ENCODE measurements around the gene ALPL. TPM values are rescaled to one million over a fixed set of nuclear protein-coding genes. Genes with fewer than 3 reads are reported as not detected.

Gene ALPL
- total RNA-seq, 1 donor from 2014 or later: 10.0 TPM

DNA sequence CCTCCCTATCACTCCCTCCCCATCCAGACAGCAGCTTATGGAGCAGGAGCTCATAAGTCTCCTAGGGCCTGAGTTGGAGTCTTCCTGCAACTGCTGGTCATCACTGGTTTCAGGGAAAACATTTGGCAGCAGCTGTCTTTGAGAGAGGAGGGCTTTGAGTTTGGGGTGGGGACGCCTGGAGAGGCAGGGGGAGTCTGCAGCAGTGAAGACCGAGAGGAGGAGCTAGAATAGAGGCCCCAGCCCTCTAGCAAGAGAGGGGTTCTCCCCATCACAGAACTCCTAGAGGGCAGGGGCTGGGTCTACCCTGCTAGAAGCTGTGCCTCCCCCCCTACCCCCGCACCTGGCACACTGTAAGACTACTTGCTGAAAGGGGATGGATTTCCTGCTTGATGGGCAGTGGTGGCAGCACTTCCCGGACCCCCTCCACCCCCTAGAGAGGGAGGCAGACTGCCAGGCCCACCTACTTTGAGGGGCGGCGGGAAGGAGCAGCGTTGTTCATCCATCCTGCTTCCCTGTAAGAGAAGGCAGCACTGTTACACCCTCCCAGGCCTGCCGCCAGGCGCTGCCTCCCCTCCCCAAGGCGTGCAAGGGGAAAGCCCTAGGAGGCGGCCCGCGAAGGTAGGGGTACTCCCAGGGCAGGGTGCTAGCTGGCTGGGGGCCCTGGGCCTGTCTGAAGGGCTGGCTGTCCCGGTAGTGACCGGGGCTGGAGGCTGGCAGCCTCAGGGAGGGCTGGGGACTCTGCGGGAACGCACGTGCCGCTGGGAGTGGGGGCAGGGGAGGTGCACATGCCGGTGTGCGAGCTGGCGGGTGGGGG is 109.5 kb downstream of the ALPL start:
- TF ChIP-seq, protein P1, sequence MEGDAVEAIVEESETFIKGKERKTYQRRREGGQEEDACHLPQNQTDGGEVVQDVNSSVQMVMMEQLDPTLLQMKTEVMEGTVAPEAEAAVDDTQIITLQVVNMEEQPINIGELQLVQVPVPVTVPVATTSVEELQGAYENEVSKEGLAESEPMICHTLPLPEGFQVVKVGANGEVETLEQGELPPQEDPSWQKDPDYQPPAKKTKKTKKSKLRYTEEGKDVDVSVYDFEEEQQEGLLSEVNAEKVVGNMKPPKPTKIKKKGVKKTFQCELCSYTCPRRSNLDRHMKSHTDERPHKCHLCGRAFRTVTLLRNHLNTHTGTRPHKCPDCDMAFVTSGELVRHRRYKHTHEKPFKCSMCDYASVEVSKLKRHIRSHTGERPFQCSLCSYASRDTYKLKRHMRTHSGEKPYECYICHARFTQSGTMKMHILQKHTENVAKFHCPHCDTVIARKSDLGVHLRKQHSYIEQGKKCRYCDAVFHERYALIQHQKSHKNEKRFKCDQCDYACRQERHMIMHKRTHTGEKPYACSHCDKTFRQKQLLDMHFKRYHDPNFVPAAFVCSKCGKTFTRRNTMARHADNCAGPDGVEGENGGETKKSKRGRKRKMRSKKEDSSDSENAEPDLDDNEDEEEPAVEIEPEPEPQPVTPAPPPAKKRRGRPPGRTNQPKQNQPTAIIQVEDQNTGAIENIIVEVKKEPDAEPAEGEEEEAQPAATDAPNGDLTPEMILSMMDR (IDR thresholded peaks at IDR 0.05; ENCODE audit: partially characterized antibody, unreplicated experiment): no peak
- Mint-ChIP-seq H3K4me1 (ENCODE audit: low read depth, unreplicated experiment) (peaks cover 8% of the 10 kb centered on the region), H3K36me3 (ENCODE audit: unreplicated experiment) (no peaks in the 10 kb centered on the region), H3K9me3 (ENCODE audit: unreplicated experiment) (peaks cover 4% of the 10 kb centered on the region), H3K27me3 (ENCODE audit: unreplicated experiment) (peaks cover 8% of the 10 kb centered on the region), H3K27ac (ENCODE audit: unreplicated experiment) (no peak overlapping the region), H3K4me3 (ENCODE audit: unreplicated experiment) (no peak overlapping the region)
- no peak for DNase-seq

- no peaks in the 10 kb centered on the region for H3K36me3 Mint-ChIP-seq (ENCODE audit: unreplicated experiment)
- peaks cover 6% of the 10 kb centered on the region for H3K9me3 Mint-ChIP-seq (ENCODE audit: unreplicated experiment)
- H3K4me1 Mint-ChIP-seq (ENCODE audit: low read depth, unreplicated experiment): peaks cover 10% of the 10 kb centered on the region
- no peak overlapping the region for H3K4me3 Mint-ChIP-seq (ENCODE audit: unreplicated experiment)
- no peak for DNase-seq
- no peak overlapping the region for H3K27ac Mint-ChIP-seq (ENCODE audit: unreplicated experiment)
- TF ChIP-seq, protein P1 (IDR thresholded peaks at IDR 0.05; ENCODE audit: partially characterized antibody, unreplicated experiment): no peak
- H3K27me3 Mint-ChIP-seq (ENCODE audit: unreplicated experiment): peaks cover 8% of the 10 kb centered on the region
Observed at GRCh38 chr1:21619375-21619947, 110.2 kb downstream of the ALPL start.

DNA sequence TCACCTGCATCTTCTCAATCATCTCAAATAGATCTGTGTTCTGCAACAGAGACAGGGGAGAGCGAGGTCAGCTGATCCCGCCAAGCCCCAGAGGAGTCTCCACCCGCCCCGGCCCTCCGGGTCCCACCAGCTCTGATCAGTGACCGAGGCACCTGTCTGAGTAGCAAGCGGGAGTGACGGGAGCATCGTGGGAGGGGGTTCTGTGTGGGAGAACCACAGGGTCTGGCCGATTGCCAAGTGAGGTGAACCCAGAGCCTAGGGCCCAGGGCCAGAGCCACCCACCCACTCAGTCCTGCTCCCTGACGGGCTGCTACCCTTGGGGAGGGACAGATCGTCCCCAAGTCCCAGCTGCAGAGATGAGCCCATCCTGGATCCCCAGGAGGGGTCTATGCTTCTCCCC is 110.8 kb downstream of the ALPL start:
- peaks cover 6% of the 10 kb centered on the region for H3K9me3 Mint-ChIP-seq (ENCODE audit: unreplicated experiment)
- H3K36me3 Mint-ChIP-seq (ENCODE audit: unreplicated experiment): no peaks in the 10 kb centered on the region
- no peak overlapping the region for H3K4me3 Mint-ChIP-seq (ENCODE audit: unreplicated experiment)
- H3K27ac Mint-ChIP-seq (ENCODE audit: unreplicated experiment): no peak overlapping the region
- peaks cover 8% of the 10 kb centered on the region for H3K27me3 Mint-ChIP-seq (ENCODE audit: unreplicated experiment)
- DNase-seq: no peak
- TF ChIP-seq, protein P1 (IDR thresholded peaks at IDR 0.05; ENCODE audit: partially characterized antibody, unreplicated experiment): no peak
- H3K4me1 Mint-ChIP-seq (ENCODE audit: low read depth, unreplicated experiment): peaks cover 10% of the 10 kb centered on the region

DNA sequence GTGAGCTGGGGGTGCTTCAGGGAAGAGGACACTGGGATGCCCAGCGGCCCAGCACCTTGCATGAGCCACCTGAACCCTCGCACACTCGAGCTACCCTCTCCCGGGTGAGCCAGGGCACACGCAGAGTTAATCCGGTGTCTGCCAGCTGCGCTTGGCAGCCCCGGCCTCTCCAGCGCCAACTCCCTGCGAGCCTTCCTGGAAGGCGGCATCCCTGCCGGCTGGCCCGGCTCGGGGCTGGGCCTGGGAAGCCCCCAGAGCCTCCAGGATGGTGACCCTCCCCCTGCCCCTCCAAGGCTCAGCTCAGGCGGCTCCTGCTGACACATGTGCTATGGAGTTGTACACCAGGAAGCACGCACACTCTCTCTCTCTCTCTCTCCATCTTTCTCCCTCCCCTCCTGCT is 111.3 kb downstream of the ALPL start:
- DNase-seq: no peak
- peaks cover 6% of the 10 kb centered on the region for H3K9me3 Mint-ChIP-seq (ENCODE audit: unreplicated experiment)
- H3K4me3 Mint-ChIP-seq (ENCODE audit: unreplicated experiment): no peak overlapping the region

More for the DNA sequence above, 111.3 kb downstream of the ALPL start:
- TF ChIP-seq, protein P1 (IDR thresholded peaks at IDR 0.05; ENCODE audit: partially characterized antibody, unreplicated experiment): no peak
- Mint-ChIP-seq H3K4me1 (ENCODE audit: low read depth, unreplicated experiment) (peaks cover 10% of the 10 kb centered on the region), H3K27ac (ENCODE audit: unreplicated experiment) (no peak overlapping the region), H3K27me3 (ENCODE audit: unreplicated experiment) (peaks cover 8% of the 10 kb centered on the region), H3K36me3 (ENCODE audit: unreplicated experiment) (no peaks in the 10 kb centered on the region)
